ENCODE data around the gene NPNT. TPM values are rescaled to one million over a fixed set of nuclear protein-coding genes. Genes with fewer than 3 reads are reported as not detected.

The NPNT gene
- total RNA-seq, 1 donor from 2014 or later = 0.13 TPM

- no peak for DNase-seq (ENCODE audit: low read depth in 2 of 2)
Observed at GRCh38 chr4:105969575-105969974, 74.3 kb downstream of the NPNT start.

GRCh38 chr4:105970371-105970770 lies 75.1 kb downstream of the NPNT start:
- no peak for DNase-seq (ENCODE audit: low read depth in 2 of 2)

- no peak for DNase-seq (ENCODE audit: low read depth in 2 of 2)
Observed at GRCh38 chr4:105971036-105971435, 75.8 kb downstream of the NPNT start.

GRCh38 chr4:105972946-105973621 lies 77.8 kb downstream of the NPNT start:
- DNase-seq (ENCODE audit: low read depth in 2 of 2) = no peak

- DNase-seq (ENCODE audit: low read depth in 2 of 2) = no peak
Observed at GRCh38 chr4:105976915-105977314, 81.6 kb downstream of the NPNT start.

- DNase-seq (ENCODE audit: low read depth in 2 of 2) = peak; percentile 39 to 78
Observed at GRCh38 chr4:105978684-105979296, 83.5 kb downstream of the NPNT start.

- no peak for DNase-seq (ENCODE audit: low read depth in 2 of 2)
Observed at GRCh38 chr4:105979506-105979905, 84.2 kb downstream of the NPNT start.

GRCh38 chr4:105988671-105989070 lies 93.4 kb downstream of the NPNT start:
- DNase-seq (ENCODE audit: low read depth in 2 of 2) = no peak

- DNase-seq (ENCODE audit: low read depth in 2 of 2) = peak in 1 of 2 donors; percentile 79
Observed at GRCh38 chr4:105989485-105990242, 94.4 kb downstream of the NPNT start.

GRCh38 chr4:105990933-105991332 lies 95.7 kb downstream of the NPNT start:
- peak; percentile 97 to 99 for DNase-seq (ENCODE audit: low read depth in 2 of 2)

- no peak for DNase-seq (ENCODE audit: low read depth in 2 of 2)
Observed at GRCh38 chr4:105991726-105992125, 96.5 kb downstream of the NPNT start.

- no peak for DNase-seq (ENCODE audit: low read depth in 2 of 2)
Observed at GRCh38 chr4:105992641-105993305, 97.5 kb downstream of the NPNT start.

GRCh38 chr4:105994061-105994460 lies 98.8 kb downstream of the NPNT start:
- peak; percentile 30 to 43 for DNase-seq (ENCODE audit: low read depth in 2 of 2)

GRCh38 chr4:105994841-105995501 lies 99.7 kb downstream of the NPNT start:
- no peak for DNase-seq (ENCODE audit: low read depth in 2 of 2)

- DNase-seq (ENCODE audit: low read depth in 2 of 2) = peak; percentile 45 to 77
Observed at GRCh38 chr4:105996845-105997244, 101.6 kb downstream of the NPNT start.

- no peak for DNase-seq (ENCODE audit: low read depth in 2 of 2)
Observed at GRCh38 chr4:105998171-105999063, 103.1 kb downstream of the NPNT start.

GRCh38 chr4:106002994-106003393 lies 107.7 kb downstream of the NPNT start:
- no peak for DNase-seq (ENCODE audit: low read depth in 2 of 2)

- no peak for DNase-seq (ENCODE audit: low read depth in 2 of 2)
Observed at GRCh38 chr4:106010761-106011160, 115.5 kb downstream of the NPNT start.

- DNase-seq (ENCODE audit: low read depth in 2 of 2) = no peak
Observed at GRCh38 chr4:106011387-106011786, 116.1 kb downstream of the NPNT start.

GRCh38 chr4:106017975-106018374 lies 122.7 kb downstream of the NPNT start:
- no peak for DNase-seq (ENCODE audit: low read depth in 2 of 2)

All from dermis microvascular lymphatic vessel endothelial cell (primary cell).